ENCODE results near the gene CSF1.
"Not testable (repeated sequence)": the region's sequence is repeated elsewhere in the genome, so short reads cannot be mapped to it uniquely, and the experiment has no call there.

Gene CSF1

GRCh38 chr1:109878531-109879104 lies 32.0 kb upstream of the CSF1 start:
- no peak for TF ChIP-seq GATA1 (IDR thresholded peaks at IDR 0.05; ENCODE audit: low read depth, low read length)
- TF ChIP-seq POLR2A (IDR thresholded peaks at IDR 0.05; ENCODE audit: low read length) = no peak

GRCh38 chr1:109879371-109879770 lies 31.3 kb upstream of the CSF1 start:
- DNase-seq = not testable (repeated sequence)

More at GRCh38 chr1:109878531-109879104, 32.0 kb upstream of the CSF1 start:
- DNase-seq = no peak

- TF ChIP-seq POLR2A (IDR thresholded peaks at IDR 0.05; ENCODE audit: low read length) = no peak
- no peak for TF ChIP-seq GATA1 (IDR thresholded peaks at IDR 0.05; ENCODE audit: low read depth, low read length)
- no peak for DNase-seq
These were observed 30.6 kb upstream of the CSF1 start for GRCh38 chr1:109879881-109880525.

- DNase-seq = no peak
- TF ChIP-seq POLR2A (IDR thresholded peaks at IDR 0.05; ENCODE audit: low read length) (no peak), GATA1 (IDR thresholded peaks at IDR 0.05; ENCODE audit: low read depth, low read length) (no peak)
These were observed 29.4 kb upstream of the CSF1 start for GRCh38 chr1:109880971-109881894.

GRCh38 chr1:109881906-109882287 lies 28.8 kb upstream of the CSF1 start:
- DNase-seq = no peak
- TF ChIP-seq POLR2A (IDR thresholded peaks at IDR 0.05; ENCODE audit: low read length) = no peak

GRCh38 chr1:109882288-109883245 lies 28.1 kb upstream of the CSF1 start:
- DNase-seq = no peak
- TF ChIP-seq POLR2A (IDR thresholded peaks at IDR 0.05; ENCODE audit: low read length) (no peak), GATA1 (IDR thresholded peaks at IDR 0.05; ENCODE audit: low read depth, low read length) (no peak)

GRCh38 chr1:109883248-109883955 lies 27.2 kb upstream of the CSF1 start:
- TF ChIP-seq GATA1 (IDR thresholded peaks at IDR 0.05; ENCODE audit: low read depth, low read length) = no peak
- no peak for TF ChIP-seq POLR2A (IDR thresholded peaks at IDR 0.05; ENCODE audit: low read length)
- DNase-seq = no peak

- DNase-seq = no peak
- TF ChIP-seq POLR2A (IDR thresholded peaks at IDR 0.05; ENCODE audit: low read length) (no peak), GATA1 (IDR thresholded peaks at IDR 0.05; ENCODE audit: low read depth, low read length) (no peak)
These were observed 26.3 kb upstream of the CSF1 start for GRCh38 chr1:109884242-109884891.

GRCh38 chr1:109885589-109885988 lies 25.1 kb upstream of the CSF1 start:
- TF ChIP-seq GATA1 (IDR thresholded peaks at IDR 0.05; ENCODE audit: low read depth, low read length) (no peak), POLR2A (IDR thresholded peaks at IDR 0.05; ENCODE audit: low read length) (no peak)
- no peak for DNase-seq

GRCh38 chr1:109886827-109887226 lies 23.8 kb upstream of the CSF1 start:
- TF ChIP-seq POLR2A (IDR thresholded peaks at IDR 0.05; ENCODE audit: low read length) = no peak
- TF ChIP-seq GATA1 (IDR thresholded peaks at IDR 0.05; ENCODE audit: low read depth, low read length) = no peak
- no peak for DNase-seq

- no peak for DNase-seq
- TF ChIP-seq GATA1 (IDR thresholded peaks at IDR 0.05; ENCODE audit: low read depth, low read length) = no peak
- TF ChIP-seq POLR2A (IDR thresholded peaks at IDR 0.05; ENCODE audit: low read length) = no peak
These were observed 23.4 kb upstream of the CSF1 start for GRCh38 chr1:109887271-109887670.

GRCh38 chr1:109887884-109888283 lies 22.8 kb upstream of the CSF1 start:
- TF ChIP-seq GATA1 (IDR thresholded peaks at IDR 0.05; ENCODE audit: low read depth, low read length) (no peak), POLR2A (IDR thresholded peaks at IDR 0.05; ENCODE audit: low read length) (no peak)
- DNase-seq = no peak

- TF ChIP-seq GATA1 (IDR thresholded peaks at IDR 0.05; ENCODE audit: low read depth, low read length) (no peak), POLR2A (IDR thresholded peaks at IDR 0.05; ENCODE audit: low read length) (no peak)
- no peak for DNase-seq
These were observed 21.6 kb upstream of the CSF1 start for GRCh38 chr1:109889094-109889493.

Measured in erythroblast (primary cell).